ENCODE measurements around the gene IGSF21. TPM values are rescaled to one million over a fixed set of nuclear protein-coding genes. Genes with fewer than 3 reads are reported as not detected.
A peak's percentile ranks its signal among the peaks of the same experiment; 100 is the strongest.

Gene IGSF21
- total RNA-seq, 1 donor from 2014 or later: not detected

DNA sequence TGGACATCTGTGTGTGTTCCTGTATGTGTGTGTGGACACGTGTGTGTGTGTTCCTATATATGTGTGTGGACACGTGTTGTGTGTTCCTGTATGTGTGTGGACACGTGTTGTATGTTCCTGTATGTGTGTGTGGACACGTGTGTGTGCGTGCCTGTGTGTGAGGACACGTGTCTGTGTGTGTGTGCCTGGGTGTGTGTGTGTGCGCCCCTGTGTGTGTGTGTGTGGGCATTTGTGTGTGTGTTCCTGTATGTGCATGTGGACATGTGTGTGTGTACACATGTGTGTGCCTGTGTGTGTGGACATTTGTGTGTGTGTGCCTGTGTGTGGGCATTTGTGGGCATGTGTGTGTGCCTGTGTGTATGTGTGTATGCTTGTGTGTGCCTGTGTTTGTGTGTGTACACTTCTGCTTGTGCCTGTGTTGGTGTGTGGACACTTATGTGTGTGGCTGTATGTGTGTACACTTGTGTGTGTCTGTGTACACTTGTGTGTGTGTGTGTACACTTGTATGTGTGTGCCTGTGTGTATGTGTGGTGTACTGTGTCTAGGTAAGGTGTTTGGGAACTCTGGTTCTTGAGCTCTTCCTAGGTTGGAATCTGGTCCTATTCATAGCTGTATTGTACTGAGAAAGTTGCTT lies 3.7 kb upstream of the IGSF21 start:
- Mint-ChIP-seq H3K27me3 (ENCODE audit: low read depth) (peaks cover 94% of the 10 kb centered on the region), H3K27ac (no peak overlapping the region), H3K4me1 (peaks cover 12% of the 10 kb centered on the region), H3K4me3 (no peak overlapping the region), H3K9me3 (no peaks in the 10 kb centered on the region), H3K36me3 (no peaks in the 10 kb centered on the region)
- no peak for DNase-seq (ENCODE audit: low spot score in 2 of 2, unreplicated experiment in 2 of 2)
- TF ChIP-seq, protein P1, sequence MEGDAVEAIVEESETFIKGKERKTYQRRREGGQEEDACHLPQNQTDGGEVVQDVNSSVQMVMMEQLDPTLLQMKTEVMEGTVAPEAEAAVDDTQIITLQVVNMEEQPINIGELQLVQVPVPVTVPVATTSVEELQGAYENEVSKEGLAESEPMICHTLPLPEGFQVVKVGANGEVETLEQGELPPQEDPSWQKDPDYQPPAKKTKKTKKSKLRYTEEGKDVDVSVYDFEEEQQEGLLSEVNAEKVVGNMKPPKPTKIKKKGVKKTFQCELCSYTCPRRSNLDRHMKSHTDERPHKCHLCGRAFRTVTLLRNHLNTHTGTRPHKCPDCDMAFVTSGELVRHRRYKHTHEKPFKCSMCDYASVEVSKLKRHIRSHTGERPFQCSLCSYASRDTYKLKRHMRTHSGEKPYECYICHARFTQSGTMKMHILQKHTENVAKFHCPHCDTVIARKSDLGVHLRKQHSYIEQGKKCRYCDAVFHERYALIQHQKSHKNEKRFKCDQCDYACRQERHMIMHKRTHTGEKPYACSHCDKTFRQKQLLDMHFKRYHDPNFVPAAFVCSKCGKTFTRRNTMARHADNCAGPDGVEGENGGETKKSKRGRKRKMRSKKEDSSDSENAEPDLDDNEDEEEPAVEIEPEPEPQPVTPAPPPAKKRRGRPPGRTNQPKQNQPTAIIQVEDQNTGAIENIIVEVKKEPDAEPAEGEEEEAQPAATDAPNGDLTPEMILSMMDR (IDR thresholded peaks at IDR 0.05; ENCODE audit: unreplicated experiment): no peak

DNA sequence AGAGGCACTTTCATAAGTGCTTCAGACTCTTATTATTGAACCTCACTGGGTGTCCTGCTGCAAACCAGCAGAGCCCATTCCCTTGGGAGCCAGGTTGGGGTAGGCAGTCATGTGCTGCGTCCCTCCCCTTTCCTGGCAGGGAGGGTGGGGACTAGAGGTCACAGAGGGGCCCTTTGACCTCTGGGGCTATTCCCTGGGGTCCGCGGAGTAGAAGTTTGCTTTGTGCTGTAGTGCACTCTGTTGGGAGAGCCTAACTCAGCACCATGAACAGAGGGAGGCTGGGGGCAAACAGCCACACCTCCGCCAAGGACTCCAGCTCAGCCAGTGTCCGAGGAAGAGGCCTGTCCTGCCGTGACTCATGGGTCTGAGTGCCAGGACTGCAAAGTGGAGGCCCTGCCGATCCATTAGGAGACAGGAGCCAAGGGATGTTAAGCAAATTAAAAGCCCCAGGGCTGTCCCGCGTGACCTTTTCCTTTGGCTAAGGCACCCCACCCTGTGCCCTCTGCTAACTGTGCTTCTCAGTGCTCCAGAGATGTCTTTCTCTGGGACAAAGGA lies 3.0 kb upstream of the IGSF21 start:
- TF ChIP-seq, protein P1 (IDR thresholded peaks at IDR 0.05; ENCODE audit: unreplicated experiment): no peak
- no peak overlapping the region for H3K4me3 Mint-ChIP-seq
- peaks cover 94% of the 10 kb centered on the region for H3K27me3 Mint-ChIP-seq (ENCODE audit: low read depth)
- DNase-seq (ENCODE audit: low spot score in 2 of 2, unreplicated experiment in 2 of 2): no peak
- no peak overlapping the region for H3K27ac Mint-ChIP-seq
- H3K9me3 Mint-ChIP-seq: no peaks in the 10 kb centered on the region
- peaks cover 12% of the 10 kb centered on the region for H3K4me1 Mint-ChIP-seq
- H3K36me3 Mint-ChIP-seq: no peaks in the 10 kb centered on the region

DNA sequence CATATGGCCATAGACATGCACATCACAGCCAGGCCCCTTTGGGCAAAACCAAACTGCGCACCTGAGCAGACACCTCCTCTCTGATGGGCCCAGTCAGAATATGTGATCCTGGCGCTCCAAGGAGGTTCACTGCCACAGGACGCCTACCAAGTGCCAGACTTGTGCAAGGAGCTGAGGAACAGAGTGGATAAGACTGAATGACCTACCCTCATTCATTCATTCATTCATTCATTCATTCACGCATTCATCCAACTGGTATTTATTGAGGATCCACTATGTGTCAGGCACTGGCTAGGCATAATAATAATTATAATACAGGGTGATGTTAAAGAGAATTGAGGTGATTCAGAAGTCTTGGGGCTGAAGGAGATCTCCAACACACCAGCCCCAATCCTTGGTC lies 2.4 kb upstream of the IGSF21 start:
- Mint-ChIP-seq H3K27ac (no peak overlapping the region), H3K36me3 (no peaks in the 10 kb centered on the region), H3K27me3 (ENCODE audit: low read depth) (peaks cover 94% of the 10 kb centered on the region), H3K9me3 (no peaks in the 10 kb centered on the region), H3K4me3 (no peak overlapping the region), H3K4me1 (peaks cover 15% of the 10 kb centered on the region)
- no peak for DNase-seq (ENCODE audit: low spot score in 2 of 2, unreplicated experiment in 2 of 2)
- TF ChIP-seq, protein P1 (IDR thresholded peaks at IDR 0.05; ENCODE audit: unreplicated experiment): no peak

DNA sequence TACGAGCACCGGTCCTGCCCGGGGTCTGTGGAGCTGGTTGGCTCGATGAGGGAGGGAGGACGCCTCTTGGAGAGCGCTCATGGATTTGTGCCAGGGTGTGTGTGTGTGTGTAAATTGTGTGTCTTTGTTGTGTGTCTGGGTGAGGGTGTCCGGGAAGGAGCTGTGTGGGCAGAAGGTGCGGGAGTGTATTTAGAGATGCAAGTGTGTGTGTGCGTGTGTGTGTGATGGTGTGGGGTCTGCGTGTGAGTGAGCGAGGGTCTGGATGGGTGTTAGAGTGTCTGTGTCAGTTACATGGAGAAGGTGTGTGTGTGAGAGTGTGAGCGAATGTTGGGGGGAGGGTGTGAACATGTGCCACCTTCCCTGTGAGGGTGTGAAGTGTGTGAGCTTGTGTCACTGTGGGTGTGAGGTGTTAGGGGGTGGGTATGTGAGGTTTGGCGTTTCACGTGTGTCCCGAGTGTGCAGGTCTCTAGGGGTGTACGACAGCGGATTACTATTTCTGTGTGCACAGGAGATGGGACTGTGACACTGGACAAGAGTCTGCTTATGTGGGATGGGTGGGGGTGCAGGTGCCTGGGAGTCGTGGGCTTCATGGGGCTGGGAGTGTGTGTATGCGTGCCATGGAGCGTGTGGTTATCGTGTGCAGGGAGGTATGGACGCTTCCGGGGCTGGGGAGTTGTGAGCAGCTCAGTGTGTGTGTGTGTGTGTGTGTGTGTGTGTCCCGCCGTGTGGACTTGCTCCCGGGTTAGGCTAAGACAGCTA lies 880 bp downstream of the IGSF21 start:
- Mint-ChIP-seq H3K27ac (no peak overlapping the region), H3K27me3 (ENCODE audit: low read depth) (peaks cover 95% of the 10 kb centered on the region), H3K4me1 (peaks cover 19% of the 10 kb centered on the region), H3K36me3 (no peaks in the 10 kb centered on the region), H3K9me3 (no peaks in the 10 kb centered on the region), H3K4me3 (peak overlapping the region; percentile 18)
- DNase-seq (ENCODE audit: low spot score in 2 of 2, unreplicated experiment in 2 of 2): no peak
- TF ChIP-seq, protein P1 (IDR thresholded peaks at IDR 0.05; ENCODE audit: unreplicated experiment): no peak

DNA sequence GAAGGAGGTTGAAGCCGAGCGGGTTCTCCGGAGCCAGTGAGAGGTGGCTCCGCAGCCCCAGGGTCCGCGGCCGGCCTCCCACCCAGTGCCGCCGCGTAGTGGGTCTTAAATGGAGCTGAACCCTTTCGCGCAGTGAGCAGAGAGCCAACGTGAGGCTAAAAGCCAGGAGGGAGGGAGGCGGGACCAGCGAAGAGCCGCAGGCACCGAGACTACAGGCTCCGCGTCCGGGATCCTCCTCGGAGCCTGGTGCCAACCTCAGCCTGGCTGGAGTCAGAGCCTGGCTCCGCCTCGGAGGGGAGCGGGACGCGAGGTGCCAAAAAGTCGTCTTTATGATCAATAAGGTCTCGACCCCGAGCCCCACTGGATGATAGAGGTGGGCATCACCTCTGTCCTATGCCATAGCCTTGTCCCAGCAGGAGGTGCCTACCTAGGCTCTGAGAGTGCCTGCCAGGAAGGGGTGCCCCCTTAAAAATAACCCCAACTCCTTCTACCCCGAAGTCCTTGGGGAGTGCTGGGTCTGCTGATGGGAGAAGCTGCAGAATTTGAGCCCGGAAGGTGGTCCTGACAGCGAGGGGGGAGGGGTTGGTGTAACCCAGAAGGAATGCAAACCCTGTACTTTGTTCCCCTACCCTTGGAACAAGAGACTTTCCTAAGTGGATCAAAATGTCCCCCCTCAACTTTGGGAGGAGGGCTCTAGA lies 1.6 kb downstream of the IGSF21 start:
- H3K27me3 Mint-ChIP-seq (ENCODE audit: low read depth): peaks cover 95% of the 10 kb centered on the region
- H3K27ac Mint-ChIP-seq: no peak overlapping the region
- H3K36me3 Mint-ChIP-seq: no peaks in the 10 kb centered on the region
- H3K4me1 Mint-ChIP-seq: peaks cover 19% of the 10 kb centered on the region
- TF ChIP-seq, protein P1 (IDR thresholded peaks at IDR 0.05; ENCODE audit: unreplicated experiment): no peak
- H3K9me3 Mint-ChIP-seq: no peaks in the 10 kb centered on the region
- H3K4me3 Mint-ChIP-seq: no peak overlapping the region
- no peak for DNase-seq (ENCODE audit: low spot score in 2 of 2, unreplicated experiment in 2 of 2)
